Measurements from ENCODE around the gene SFTA2.

SFTA2 gene

DNA sequence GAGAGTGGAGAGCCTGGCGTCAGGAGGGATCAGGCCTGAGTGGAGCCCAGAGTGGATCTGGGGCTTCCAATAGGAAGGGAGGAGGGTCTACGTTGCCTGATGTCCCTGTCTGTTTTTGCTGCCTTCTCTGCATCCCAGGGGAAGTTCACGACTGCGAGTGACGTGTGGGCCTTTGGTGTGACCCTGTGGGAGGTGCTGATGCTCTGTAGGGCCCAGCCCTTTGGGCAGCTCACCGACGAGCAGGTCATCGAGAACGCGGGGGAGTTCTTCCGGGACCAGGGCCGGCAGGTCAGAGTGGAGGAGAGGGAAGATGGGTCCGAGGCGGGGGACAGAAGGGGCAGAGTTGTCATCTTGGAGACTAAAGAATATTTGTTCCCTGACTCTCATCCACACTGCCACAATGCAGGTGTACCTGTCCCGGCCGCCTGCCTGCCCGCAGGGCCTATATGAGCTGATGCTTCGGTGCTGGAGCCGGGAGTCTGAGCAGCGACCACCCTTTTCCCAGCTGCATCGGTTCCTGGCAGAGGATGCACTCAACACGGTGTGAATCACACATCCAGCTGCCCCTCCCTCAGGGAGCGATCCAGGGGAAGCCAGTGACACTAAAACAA is 33.1 kb downstream of the SFTA2 start:
- TF ChIP-seq CSRNP3 (CRISPR knock-in tag; IDR thresholded peaks at IDR 0.05): no peak
- no peak for TF ChIP-seq GLIS3 (CRISPR knock-in tag; IDR thresholded peaks at IDR 0.05)
- no peak for ATAC-seq

DNA sequence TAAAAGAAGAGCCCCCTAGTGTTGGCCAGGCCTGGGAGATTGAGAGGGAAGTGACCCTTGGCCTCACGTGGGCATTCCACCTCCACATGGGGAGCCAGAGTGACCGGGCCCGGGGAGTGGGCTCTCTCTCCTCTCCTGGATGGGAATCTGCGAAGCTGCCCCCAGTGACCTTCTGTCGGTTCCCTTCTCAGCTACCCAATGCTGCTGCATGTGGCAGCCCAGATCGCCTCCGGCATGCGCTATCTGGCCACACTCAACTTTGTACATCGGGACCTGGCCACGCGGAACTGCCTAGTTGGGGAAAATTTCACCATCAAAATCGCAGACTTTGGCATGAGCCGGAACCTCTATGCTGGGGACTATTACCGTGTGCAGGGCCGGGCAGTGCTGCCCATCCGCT is 34.1 kb downstream of the SFTA2 start:
- TF ChIP-seq, protein P1, sequence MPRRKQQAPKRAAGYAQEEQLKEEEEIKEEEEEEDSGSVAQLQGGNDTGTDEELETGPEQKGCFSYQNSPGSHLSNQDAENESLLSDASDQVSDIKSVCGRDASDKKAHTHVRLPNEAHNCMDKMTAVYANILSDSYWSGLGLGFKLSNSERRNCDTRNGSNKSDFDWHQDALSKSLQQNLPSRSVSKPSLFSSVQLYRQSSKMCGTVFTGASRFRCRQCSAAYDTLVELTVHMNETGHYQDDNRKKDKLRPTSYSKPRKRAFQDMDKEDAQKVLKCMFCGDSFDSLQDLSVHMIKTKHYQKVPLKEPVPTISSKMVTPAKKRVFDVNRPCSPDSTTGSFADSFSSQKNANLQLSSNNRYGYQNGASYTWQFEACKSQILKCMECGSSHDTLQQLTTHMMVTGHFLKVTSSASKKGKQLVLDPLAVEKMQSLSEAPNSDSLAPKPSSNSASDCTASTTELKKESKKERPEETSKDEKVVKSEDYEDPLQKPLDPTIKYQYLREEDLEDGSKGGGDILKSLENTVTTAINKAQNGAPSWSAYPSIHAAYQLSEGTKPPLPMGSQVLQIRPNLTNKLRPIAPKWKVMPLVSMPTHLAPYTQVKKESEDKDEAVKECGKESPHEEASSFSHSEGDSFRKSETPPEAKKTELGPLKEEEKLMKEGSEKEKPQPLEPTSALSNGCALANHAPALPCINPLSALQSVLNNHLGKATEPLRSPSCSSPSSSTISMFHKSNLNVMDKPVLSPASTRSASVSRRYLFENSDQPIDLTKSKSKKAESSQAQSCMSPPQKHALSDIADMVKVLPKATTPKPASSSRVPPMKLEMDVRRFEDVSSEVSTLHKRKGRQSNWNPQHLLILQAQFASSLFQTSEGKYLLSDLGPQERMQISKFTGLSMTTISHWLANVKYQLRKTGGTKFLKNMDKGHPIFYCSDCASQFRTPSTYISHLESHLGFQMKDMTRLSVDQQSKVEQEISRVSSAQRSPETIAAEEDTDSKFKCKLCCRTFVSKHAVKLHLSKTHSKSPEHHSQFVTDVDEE (CRISPR knock-in tag; IDR thresholded peaks at IDR 0.05): no peak
- no peak for TF ChIP-seq ISL1 (CRISPR knock-in tag; IDR thresholded peaks at IDR 0.05)
- no peak for TF ChIP-seq TCF4 (CRISPR knock-in tag; IDR thresholded peaks at IDR 0.05; ENCODE audit: borderline replicate concordance)
- no peak for TF ChIP-seq CSDC2 (CRISPR knock-in tag; IDR thresholded peaks at IDR 0.05)
- TF ChIP-seq ZFP30 (CRISPR knock-in tag; IDR thresholded peaks at IDR 0.05): no peak
- no peak for TF ChIP-seq ZC3H10 (CRISPR knock-in tag; IDR thresholded peaks at IDR 0.05)
- no peak for TF ChIP-seq ZFP3 (CRISPR knock-in tag; IDR thresholded peaks at IDR 0.05)
- TF ChIP-seq, protein P2, sequence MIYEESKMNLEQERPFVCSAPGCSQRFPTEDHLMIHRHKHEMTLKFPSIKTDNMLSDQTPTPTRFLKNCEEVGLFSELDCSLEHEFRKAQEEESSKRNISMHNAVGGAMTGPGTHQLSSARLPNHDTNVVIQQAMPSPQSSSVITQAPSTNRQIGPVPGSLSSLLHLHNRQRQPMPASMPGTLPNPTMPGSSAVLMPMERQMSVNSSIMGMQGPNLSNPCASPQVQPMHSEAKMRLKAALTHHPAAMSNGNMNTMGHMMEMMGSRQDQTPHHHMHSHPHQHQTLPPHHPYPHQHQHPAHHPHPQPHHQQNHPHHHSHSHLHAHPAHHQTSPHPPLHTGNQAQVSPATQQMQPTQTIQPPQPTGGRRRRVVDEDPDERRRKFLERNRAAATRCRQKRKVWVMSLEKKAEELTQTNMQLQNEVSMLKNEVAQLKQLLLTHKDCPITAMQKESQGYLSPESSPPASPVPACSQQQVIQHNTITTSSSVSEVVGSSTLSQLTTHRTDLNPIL (CRISPR knock-in tag; IDR thresholded peaks at IDR 0.05; ENCODE audit: low read depth): no peak
- TF ChIP-seq ESRRG (CRISPR knock-in tag; IDR thresholded peaks at IDR 0.05): no peak
- no peak for TF ChIP-seq CSRNP3 (CRISPR knock-in tag; IDR thresholded peaks at IDR 0.05)
- TF ChIP-seq ZNF8 (CRISPR knock-in tag; IDR thresholded peaks at IDR 0.05): no peak
- no peak for TF ChIP-seq BACH2 (CRISPR knock-in tag; IDR thresholded peaks at IDR 0.05; ENCODE audit: borderline replicate concordance)
- no peak for TF ChIP-seq GLIS3 (CRISPR knock-in tag; IDR thresholded peaks at IDR 0.05)
- no peak for TF ChIP-seq OSR1 (CRISPR knock-in tag; IDR thresholded peaks at IDR 0.05)
- TF ChIP-seq POU6F1 (CRISPR knock-in tag; IDR thresholded peaks at IDR 0.05; ENCODE audit: borderline replicate concordance, low read depth): no peak
- no peak for TF ChIP-seq SNAI2 (CRISPR knock-in tag; IDR thresholded peaks at IDR 0.05)
- no peak for TF ChIP-seq ZNF565 (CRISPR knock-in tag; conservative IDR thresholded peaks at IDR 0.05; ENCODE audit: low read depth)
- ATAC-seq: no peak

- no peak for TF ChIP-seq ZFP30 (CRISPR knock-in tag; IDR thresholded peaks at IDR 0.05)
- TF ChIP-seq ZNF70 (CRISPR knock-in tag; IDR thresholded peaks at IDR 0.05): no peak
- no peak for TF ChIP-seq ISL1 (CRISPR knock-in tag; IDR thresholded peaks at IDR 0.05)
- TF ChIP-seq, protein P1 (CRISPR knock-in tag; IDR thresholded peaks at IDR 0.05): no peak
- no peak for TF ChIP-seq OSR1 (CRISPR knock-in tag; IDR thresholded peaks at IDR 0.05)
- no peak for TF ChIP-seq CSRNP3 (CRISPR knock-in tag; IDR thresholded peaks at IDR 0.05)
- no peak for TF ChIP-seq ZC3H10 (CRISPR knock-in tag; IDR thresholded peaks at IDR 0.05)
- TF ChIP-seq TOX (CRISPR knock-in tag; IDR thresholded peaks at IDR 0.05; ENCODE audit: borderline replicate concordance): no peak
- TF ChIP-seq ZFP3 (CRISPR knock-in tag; IDR thresholded peaks at IDR 0.05): no peak
- TF ChIP-seq POU6F1 (CRISPR knock-in tag; IDR thresholded peaks at IDR 0.05; ENCODE audit: borderline replicate concordance, low read depth): no peak
Observed at GRCh38 chr6:30896541-30896940, 35.4 kb downstream of the SFTA2 start.

More at GRCh38 chr6:30896541-30896940, 35.4 kb downstream of the SFTA2 start:
- ATAC-seq: no peak

Data from SK-N-SH treated with all-trans-retinoic acid at 6 μM for 48 hours (cell line).